Measurements from ENCODE around the gene ASTN2. TPM values are rescaled to one million over a fixed set of nuclear protein-coding genes. Genes with fewer than 3 reads are reported as not detected.

Gene ASTN2
- total and polyA plus RNA-seq, 2 experiments from 2014 or later = 7.0 to 24.6 TPM

- Histone ChIP-seq H3K27ac (ENCODE audit: low read depth) (no peak overlapping the region), H3K27me3 (ENCODE audit: insufficient read depth) (no peaks in the 10 kb centered on the region), H3K79me2 (replicated peaks; ENCODE audit: insufficient read depth) (no peaks in the 10 kb centered on the region), H2AFZ (no peak overlapping the region), H3K9me2 (ENCODE audit: insufficient read depth) (no peaks in the 10 kb centered on the region), H3K4me2 (no peak overlapping the region), H3K4me3 (no peak overlapping the region), H3F3A (replicated peaks; ENCODE audit: low read depth) (no peaks in the 10 kb centered on the region), H3K4me1 (ENCODE audit: insufficient read depth) (no peaks in the 10 kb centered on the region), H4K20me1 (replicated peaks; ENCODE audit: insufficient read depth) (no peaks in the 10 kb centered on the region), H3K36me3 (ENCODE audit: insufficient read depth) (no peaks in the 10 kb centered on the region)
- no peak for TF ChIP-seq EZH2 (IDR thresholded peaks at IDR 0.05; ENCODE audit: low read depth, unreplicated experiment)
- TF ChIP-seq JUNB (IDR thresholded peaks at IDR 0.05; ENCODE audit: unreplicated experiment) = no peak
- TF ChIP-seq NANOG (IDR thresholded peaks at IDR 0.05; ENCODE audit: borderline replicate concordance) = no peak
- no peak for TF ChIP-seq ZNF462 (CRISPR knock-in tag; IDR thresholded peaks at IDR 0.05)
- TF ChIP-seq ZNF114 (CRISPR knock-in tag; IDR thresholded peaks at IDR 0.05) = no peak
- Mint-ChIP-seq H3K4me3 (no peak overlapping the region), H3K27ac (no peak overlapping the region), H3K36me3 (ENCODE audit: low read depth) (no peaks in the 10 kb centered on the region), H3K27me3 (ENCODE audit: insufficient read depth, low read depth, poor library complexity) (peaks cover 5% of the 10 kb centered on the region), H3K9me3 (no peaks in the 10 kb centered on the region), H3K4me1 (no peaks in the 10 kb centered on the region)
- ATAC-seq (no peak), DNase-seq (ENCODE audit: low spot score) (no peak)
Measured at GRCh38 chr9:116383133-116383532, 1031.7 kb downstream of the ASTN2 start.

GRCh38 chr9:116382053-116382452 is 1032.8 kb downstream of the ASTN2 start:
- no peaks in the 10 kb centered on the region for H3K36me3 ChIP-seq (ENCODE audit: insufficient read depth)
- H3K4me2 ChIP-seq = no peak overlapping the region
- Mint-ChIP-seq H3K27me3 (ENCODE audit: insufficient read depth, low read depth, poor library complexity) (peaks cover 5% of the 10 kb centered on the region), H3K9me3 (no peaks in the 10 kb centered on the region), H3K27ac (no peak overlapping the region), H3K4me1 (no peaks in the 10 kb centered on the region), H3K36me3 (ENCODE audit: low read depth) (no peaks in the 10 kb centered on the region), H3K4me3 (no peak overlapping the region)
- DNase-seq (ENCODE audit: low spot score) (no peak), ATAC-seq (no peak)
- no peaks in the 10 kb centered on the region for H3F3A ChIP-seq (replicated peaks; ENCODE audit: low read depth)
- no peaks in the 10 kb centered on the region for H3K27me3 ChIP-seq (ENCODE audit: insufficient read depth)
- H4K20me1 ChIP-seq (replicated peaks; ENCODE audit: insufficient read depth) = no peaks in the 10 kb centered on the region
- no peak overlapping the region for H2AFZ ChIP-seq
- no peaks in the 10 kb centered on the region for H3K4me1 ChIP-seq (ENCODE audit: insufficient read depth)
- H3K27ac ChIP-seq (ENCODE audit: low read depth) = no peak overlapping the region
- H3K4me3 ChIP-seq = no peak overlapping the region
- no peaks in the 10 kb centered on the region for H3K79me2 ChIP-seq (replicated peaks; ENCODE audit: insufficient read depth)
- H3K9me2 ChIP-seq (ENCODE audit: insufficient read depth) = no peaks in the 10 kb centered on the region
- TF ChIP-seq JUNB (IDR thresholded peaks at IDR 0.05; ENCODE audit: unreplicated experiment) (no peak), EZH2 (IDR thresholded peaks at IDR 0.05; ENCODE audit: low read depth, unreplicated experiment) (no peak), ZNF462 (CRISPR knock-in tag; IDR thresholded peaks at IDR 0.05) (no peak), ZNF114 (CRISPR knock-in tag; IDR thresholded peaks at IDR 0.05) (no peak)

Measured in GM23338 (cell line).